Nephron progenitor cell (in vitro differentiated cells): ENCODE data around the gene CTDSPL.

Experiments
- DNase-seq: peaks from one replicate; pipeline ENCODE4 v3.0.0; 2021
- H3K27ac Mint-ChIP-seq: 2 replicates; pipeline ENCODE4 v1.8.0; 2021; ENCODE audit warnings: mild to moderate bottlenecking, moderate library complexity, mixed read lengths
- H3K27me3 Mint-ChIP-seq: 2 replicates; pipeline ENCODE4 v1.8.0; 2021; ENCODE audit warnings: mild to moderate bottlenecking, low read depth, mixed read lengths; ENCODE audit not compliant: poor library complexity
- H3K36me3 Mint-ChIP-seq: 2 replicates; pipeline ENCODE4 v1.8.0; 2021; ENCODE audit warnings: low read depth, mixed read lengths
- H3K4me1 Mint-ChIP-seq: 2 replicates; pipeline ENCODE4 v1.8.0; 2021; ENCODE audit warnings: mixed read lengths
- H3K4me3 Mint-ChIP-seq: 2 replicates; pipeline ENCODE4 v1.8.0; 2021; ENCODE audit warnings: mild to moderate bottlenecking, moderate library complexity, mixed read lengths
- H3K9me3 Mint-ChIP-seq: 2 replicates; pipeline ENCODE4 v1.8.0; 2021; ENCODE audit warnings: mild to moderate bottlenecking, moderate library complexity, mixed read lengths
- TF ChIP-seq, protein P1 (sequence below): fragments of 200-600 bp; sonication (generic); IDR thresholded peaks from 2 replicates; pipeline ENCODE4 v1.5.0; 2021; ENCODE audit warnings: antibody characterized with exemption

CTDSPL gene

DNA sequence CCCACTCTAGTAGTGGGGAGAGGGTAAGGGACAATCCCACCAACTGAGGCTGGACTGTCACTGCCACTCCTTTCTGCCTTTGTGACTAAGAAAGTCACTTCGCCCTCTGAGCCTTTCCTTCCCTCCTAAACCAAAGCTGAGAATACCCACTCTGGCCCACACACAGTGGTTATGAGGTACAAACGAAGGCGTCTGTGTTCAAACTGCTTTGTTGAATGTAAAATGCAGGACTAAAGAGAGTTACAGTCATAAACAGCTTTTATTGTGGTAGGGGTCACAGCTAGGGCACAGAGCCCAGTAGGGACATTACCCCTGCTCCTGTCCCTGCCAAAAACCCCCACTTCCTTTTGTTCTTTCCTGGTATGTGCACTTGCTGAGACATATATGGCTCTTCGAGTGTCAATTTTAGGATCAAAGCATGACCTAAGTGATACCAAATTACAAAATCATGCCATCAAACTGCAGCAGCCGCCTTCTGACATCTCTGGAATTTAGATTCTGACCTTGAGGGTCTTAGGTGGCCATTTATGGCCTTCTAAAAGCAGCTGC, 45.1 kb downstream of the CTDSPL start:
- peak overlapping the region; percentile 95 for H3K27ac Mint-ChIP-seq
- TF ChIP-seq, protein P1, sequence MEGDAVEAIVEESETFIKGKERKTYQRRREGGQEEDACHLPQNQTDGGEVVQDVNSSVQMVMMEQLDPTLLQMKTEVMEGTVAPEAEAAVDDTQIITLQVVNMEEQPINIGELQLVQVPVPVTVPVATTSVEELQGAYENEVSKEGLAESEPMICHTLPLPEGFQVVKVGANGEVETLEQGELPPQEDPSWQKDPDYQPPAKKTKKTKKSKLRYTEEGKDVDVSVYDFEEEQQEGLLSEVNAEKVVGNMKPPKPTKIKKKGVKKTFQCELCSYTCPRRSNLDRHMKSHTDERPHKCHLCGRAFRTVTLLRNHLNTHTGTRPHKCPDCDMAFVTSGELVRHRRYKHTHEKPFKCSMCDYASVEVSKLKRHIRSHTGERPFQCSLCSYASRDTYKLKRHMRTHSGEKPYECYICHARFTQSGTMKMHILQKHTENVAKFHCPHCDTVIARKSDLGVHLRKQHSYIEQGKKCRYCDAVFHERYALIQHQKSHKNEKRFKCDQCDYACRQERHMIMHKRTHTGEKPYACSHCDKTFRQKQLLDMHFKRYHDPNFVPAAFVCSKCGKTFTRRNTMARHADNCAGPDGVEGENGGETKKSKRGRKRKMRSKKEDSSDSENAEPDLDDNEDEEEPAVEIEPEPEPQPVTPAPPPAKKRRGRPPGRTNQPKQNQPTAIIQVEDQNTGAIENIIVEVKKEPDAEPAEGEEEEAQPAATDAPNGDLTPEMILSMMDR = no peak
- H3K4me3 Mint-ChIP-seq = peak overlapping the region; percentile 48
- no peak for DNase-seq
- H3K36me3 Mint-ChIP-seq = peaks cover 23% of the 10 kb centered on the region
- peaks cover 73% of the 10 kb centered on the region for H3K4me1 Mint-ChIP-seq
- H3K27me3 Mint-ChIP-seq = no peaks in the 10 kb centered on the region
- H3K9me3 Mint-ChIP-seq = no peaks in the 10 kb centered on the region

GRCh38 chr3:37907371-37907770, 45.7 kb downstream of the CTDSPL start:
- Mint-ChIP-seq H3K4me1 (peaks cover 78% of the 10 kb centered on the region), H3K27me3 (no peaks in the 10 kb centered on the region), H3K9me3 (no peaks in the 10 kb centered on the region), H3K36me3 (peaks cover 26% of the 10 kb centered on the region), H3K4me3 (peak overlapping the region; percentile 19), H3K27ac (peak overlapping the region; percentile 58)
- DNase-seq = no peak
- TF ChIP-seq, protein P1 = no peak

DNA sequence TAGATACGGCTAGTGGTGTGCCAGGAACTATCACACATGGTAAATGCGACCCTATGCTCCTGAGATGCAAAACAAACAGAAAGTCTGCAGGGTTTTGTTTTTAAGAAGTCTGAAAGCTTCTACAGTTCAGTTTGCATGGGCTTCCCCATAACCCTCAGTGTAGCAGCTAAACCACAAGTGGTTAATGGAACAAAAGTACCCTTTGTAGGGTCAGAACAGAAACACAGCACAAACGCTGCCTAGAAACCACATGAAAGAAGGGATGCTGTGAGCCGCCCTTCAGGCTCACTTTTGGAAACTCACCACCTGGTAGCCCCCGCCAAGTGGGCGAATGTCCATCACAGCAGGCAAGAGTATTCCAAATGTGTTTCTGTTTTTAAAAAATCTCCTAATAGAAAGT, 46.2 kb downstream of the CTDSPL start:
- H3K27ac Mint-ChIP-seq = no peak overlapping the region
- H3K4me3 Mint-ChIP-seq = no peak overlapping the region
- H3K27me3 Mint-ChIP-seq = no peaks in the 10 kb centered on the region
- TF ChIP-seq, protein P1 = no peak
- peaks cover 77% of the 10 kb centered on the region for H3K4me1 Mint-ChIP-seq
- peaks cover 26% of the 10 kb centered on the region for H3K36me3 Mint-ChIP-seq
- no peaks in the 10 kb centered on the region for H3K9me3 Mint-ChIP-seq
- DNase-seq = no peak

DNA sequence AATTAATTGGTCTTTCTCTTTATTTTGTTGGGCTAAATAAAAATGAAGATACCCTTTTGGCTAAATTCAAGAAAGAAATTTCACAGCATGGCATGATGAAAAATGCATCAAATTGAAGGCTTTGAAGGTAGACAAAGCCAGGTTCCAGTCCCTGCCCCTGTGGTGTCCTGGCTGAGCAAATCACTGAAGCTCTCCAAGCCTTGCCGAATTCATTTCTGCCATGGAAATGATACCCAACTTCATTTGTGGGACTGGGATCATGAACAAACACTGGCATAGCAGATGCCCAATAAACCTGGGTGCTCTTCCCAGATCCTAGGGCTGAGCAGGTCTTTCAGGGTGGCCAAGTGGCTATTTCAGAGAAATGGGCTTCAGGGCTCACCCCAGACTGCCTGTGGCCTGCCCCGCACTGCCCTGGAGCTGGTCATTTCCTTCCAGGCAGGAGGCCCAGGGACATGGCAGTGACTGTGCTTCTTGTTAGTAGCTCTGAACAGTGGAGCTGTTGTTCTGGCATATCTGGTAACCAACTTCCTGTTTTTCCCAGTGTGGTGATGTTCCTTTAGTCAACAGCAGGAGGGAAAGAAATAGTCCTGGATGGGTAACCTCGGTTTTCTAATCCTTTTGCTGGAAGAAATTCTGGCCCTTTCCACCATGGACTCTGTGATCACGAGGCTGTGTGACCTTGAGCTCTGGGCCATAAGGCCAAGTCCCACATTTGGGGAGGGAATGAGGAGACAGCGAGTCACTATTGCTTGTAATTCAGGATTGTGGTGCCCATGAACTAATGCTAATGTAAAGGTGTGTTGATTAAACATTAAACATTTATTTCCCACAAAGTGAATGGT, 47.6 kb downstream of the CTDSPL start:
- DNase-seq = no peak
- H3K27me3 Mint-ChIP-seq = no peaks in the 10 kb centered on the region
- peaks cover 9% of the 10 kb centered on the region for H3K9me3 Mint-ChIP-seq
- TF ChIP-seq, protein P1 = no peak
- H3K4me3 Mint-ChIP-seq = no peak overlapping the region
- peaks cover 69% of the 10 kb centered on the region for H3K4me1 Mint-ChIP-seq
- H3K36me3 Mint-ChIP-seq = peaks cover 37% of the 10 kb centered on the region
- H3K27ac Mint-ChIP-seq = no peak overlapping the region

DNA sequence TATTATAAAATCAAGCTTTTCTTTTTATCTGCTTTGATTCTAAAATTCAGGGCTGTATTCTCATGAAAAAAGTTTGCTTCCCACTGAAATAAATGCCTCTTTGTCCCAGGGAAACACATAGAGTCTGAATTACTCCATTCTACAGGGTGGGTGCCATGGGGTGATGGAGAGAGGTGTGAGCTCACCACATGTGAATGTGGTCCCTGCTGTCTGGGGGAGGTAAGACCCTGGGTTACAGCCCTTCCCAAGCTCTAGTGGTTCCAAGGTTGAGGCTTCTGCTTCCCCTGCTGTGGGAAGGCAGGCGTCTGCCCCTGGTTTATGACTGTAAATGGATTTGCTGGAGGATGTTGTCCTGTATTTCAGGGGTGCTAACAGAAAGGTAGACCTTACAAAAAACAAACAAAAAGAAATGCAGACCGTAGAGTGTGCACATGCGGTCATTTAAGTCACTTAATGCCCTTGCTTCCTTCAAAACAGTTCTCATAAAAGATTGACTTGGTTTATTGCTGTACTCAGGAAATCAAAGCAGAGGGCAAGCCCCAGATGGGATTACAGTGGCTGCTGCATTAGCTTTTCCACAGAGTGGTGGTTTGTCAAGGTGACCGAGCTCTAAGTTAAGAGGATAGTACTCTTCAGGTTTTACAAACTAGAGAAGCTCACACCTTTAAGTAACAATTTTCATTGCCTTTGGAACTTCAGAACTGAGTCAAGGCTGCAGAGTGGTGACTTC, 49.2 kb downstream of the CTDSPL start:
- H3K9me3 Mint-ChIP-seq = peaks cover 23% of the 10 kb centered on the region
- peak overlapping the region; percentile 99 for H3K27ac Mint-ChIP-seq
- peaks cover 52% of the 10 kb centered on the region for H3K36me3 Mint-ChIP-seq
- H3K4me3 Mint-ChIP-seq = peak overlapping the region; percentile 22
- H3K4me1 Mint-ChIP-seq = peaks cover 53% of the 10 kb centered on the region
- TF ChIP-seq, protein P1 = no peak
- H3K27me3 Mint-ChIP-seq = no peaks in the 10 kb centered on the region
- no peak for DNase-seq
